HepG2 (cell line): ENCODE measurements around the gene OTX1. TPM values are rescaled to one million over a fixed set of nuclear protein-coding genes. Genes with fewer than 3 reads are reported as not detected.
A peak's percentile ranks its signal among the peaks of the same experiment; 100 is the strongest.

Experiments used
- ATM ChIP-seq: fragments of 450-650 bp; IDR thresholded peaks from 2 replicates; pipeline ENCODE4 v1.7.1; 2017; ENCODE audit warnings: mild to moderate bottlenecking, borderline replicate concordance
- DRAP1 ChIP-seq: IDR thresholded peaks from 2 replicates; pipeline ENCODE4 v1.6.1; 2016; ENCODE audit warnings: missing genetic modification reagents, missing compliant biosample characterization
- GATAD2A ChIP-seq: IDR thresholded peaks from 2 replicates; pipeline ENCODE4 v1.6.1; 2016
- HOMEZ ChIP-seq: IDR thresholded peaks from 2 replicates; pipeline ENCODE4 v1.6.1; 2016; ENCODE audit warnings: low read depth
- ISL2 ChIP-seq: sonication (generic); formaldehyde crosslinking; IDR thresholded peaks from 2 replicates; pipeline ENCODE4 v1.5.0; 2020; ENCODE audit warnings: missing genetic modification reagents
- KDM5B ChIP-seq: sonication (generic); formaldehyde crosslinking; IDR thresholded peaks from 2 replicates; pipeline ENCODE4 v1.4.0; 2020; ENCODE audit warnings: missing genetic modification reagents, mild to moderate bottlenecking, borderline replicate concordance
- MAFF ChIP-seq: IDR thresholded peaks from 2 replicates; pipeline ENCODE4 v1.6.1; 2011; ENCODE audit warnings: low read depth, low read length, improper control_type of control experiment
- NCOA1 ChIP-seq: sonication (generic); formaldehyde crosslinking; IDR thresholded peaks from 2 replicates; pipeline ENCODE4 v1.9.0; 2021; ENCODE audit warnings: missing genetic modification reagents
- NRL ChIP-seq: sonication (generic); formaldehyde crosslinking; IDR thresholded peaks from 2 replicates; pipeline ENCODE4 v1.5.0; 2020; ENCODE audit warnings: missing genetic modification reagents, mild to moderate bottlenecking, moderate library complexity, borderline replicate concordance
- POLR2G ChIP-seq: fragments of 200-400 bp; formaldehyde crosslinking; IDR thresholded peaks from 2 replicates; pipeline ENCODE4 v1.6.1; 2018; ENCODE audit warnings: mild to moderate bottlenecking, low read depth, low read length, moderate library complexity
- SP140L ChIP-seq: sonication (generic); formaldehyde crosslinking; IDR thresholded peaks from 2 replicates; pipeline ENCODE4 v1.4.0; 2020; ENCODE audit warnings: missing genetic modification reagents, borderline replicate concordance
- XRCC5 ChIP-seq: fragments of 200-400 bp; formaldehyde crosslinking; optimal IDR thresholded peaks from 2 replicates; pipeline ENCODE3; 2017; ENCODE audit warnings: mild to moderate bottlenecking, low read length
- ZBTB43 ChIP-seq: sonication (generic); formaldehyde crosslinking; conservative IDR thresholded peaks from 2 replicates; pipeline ENCODE4 v1.4.0; 2020; ENCODE audit warnings: missing genetic modification reagents
- ZBTB8A ChIP-seq: sonication (generic); formaldehyde crosslinking; IDR thresholded peaks from 2 replicates; pipeline ENCODE4 v1.4.0; 2020; ENCODE audit warnings: mild to moderate bottlenecking, low read depth, missing genetic modification reagents, borderline replicate concordance
- ZNF407 ChIP-seq: sonication (generic); formaldehyde crosslinking; IDR thresholded peaks from one replicate; pipeline ENCODE4 v1.5.1; 2020; ENCODE audit warnings: mild to moderate bottlenecking, missing genetic modification reagents; ENCODE audit errors: not compliant biosample characterization
- ZNF451 ChIP-seq: sonication (generic); formaldehyde crosslinking; IDR thresholded peaks from 2 replicates; pipeline ENCODE4 v1.5.0; 2020; ENCODE audit warnings: mild to moderate bottlenecking, missing genetic modification reagents
- ZNF501 ChIP-seq: sonication (generic); formaldehyde crosslinking; IDR thresholded peaks from 2 replicates; pipeline ENCODE4 v1.5.1; 2020; ENCODE audit warnings: mild to moderate bottlenecking, moderate library complexity, missing genetic modification reagents
- polyA plus RNA-seq, 8 experiments: library from polyadenylated mRNA; depleted of rRNA in 3 of 8; stranded (reverse) in 7 of 8; unstranded in 1 of 8; fragments of >200 nt; fragmentation: Illumina TruSeq in 4 of 8; extraction: Trizol in 4 of 8; gene quantifications; 2 replicates each; pipeline versions ENCODE4 v1.2.1 to v1.2.3, GENCODE V29; 2011 to 2016; ENCODE audit warnings: low read depth in 4 of 8, missing spikeins in 1 of 8, mixed read lengths in 1 of 8; ENCODE audit not compliant: insufficient read depth in 1 of 8
- total RNA-seq, 5 experiments: library from RNA; depleted of rRNA; stranded (reverse); fragments of >200 nt; fragmentation: Illumina TruSeq; extraction: Trizol; gene quantifications; 2 replicates each; pipeline ENCODE4 v1.2.3, GENCODE V29; 2016; ENCODE audit warnings: low read depth in 1 of 5

OTX1 gene
- total and polyA plus RNA-seq, 2 of the 13 experiments (the other 11 are each of a cell fraction or from before 2014, with no cell fraction given) = 1.0 to 5.0 TPM

GRCh38 chr2:63051042-63051794, 588 bp downstream of the OTX1 start (continued):
- no peak for TF ChIP-seq MAFF
- TF ChIP-seq ZBTB43 (CRISPR knock-in tag) = peak; percentile 56; the same call in 1 of the 2 replicates
- no peak for TF ChIP-seq POLR2G
- TF ChIP-seq ZNF451 = no peak
- TF ChIP-seq ISL2 (CRISPR knock-in tag) = peak; percentile 10
- peak; percentile 48 for TF ChIP-seq NRL (CRISPR knock-in tag)
- TF ChIP-seq ATM = no peak
- TF ChIP-seq ZBTB8A = no peak
- TF ChIP-seq KDM5B = peak; percentile 69; the same call in 1 of the 2 replicates
- peak; percentile 58; the same call in 1 of the 2 replicates for TF ChIP-seq ZNF501
- TF ChIP-seq HOMEZ (CRISPR knock-in tag) = peak; percentile 34; the same call in 1 of the 2 replicates
- peak; percentile 43 for TF ChIP-seq XRCC5
- peak; percentile 28 for TF ChIP-seq ZNF407 (CRISPR knock-in tag)
- TF ChIP-seq DRAP1 (CRISPR knock-in tag) = no peak
- 0 out of 2 replicates have a peak, but pooled peaks have one; percentile 30 for TF ChIP-seq NCOA1 (CRISPR knock-in tag)
- TF ChIP-seq GATAD2A = peak; percentile 14; the same call in 1 of the 2 replicates
- 0 out of 2 replicates have a peak, but pooled peaks have one; percentile 39 for TF ChIP-seq SP140L (CRISPR knock-in tag)
